Sigmoid colon (tissue), 4 donors: ENCODE results near the gene STK32A.

ENCODE experiments used
- EP300 ChIP-seq, 4 donors: sonication (generic); formaldehyde crosslinking; IDR thresholded peaks; one replicate each; pipeline ENCODE4 v1.6.1; 2017; ENCODE audit warnings: antibody characterized with exemption in 4 of 4
- POLR2A ChIP-seq, 2 donors: fragments of 450-650 bp; IDR thresholded peaks; one replicate each; pipeline ENCODE4 v1.6.1; 2016; ENCODE audit warnings: antibody characterized with exemption in 2 of 2, mild to moderate bottlenecking in 2 of 2, moderate library complexity in 2 of 2
- POLR2AphosphoS5 ChIP-seq, 4 donors: sonication (generic); formaldehyde crosslinking; IDR thresholded peaks; one replicate each; pipeline ENCODE4 v1.6.1; 2017; ENCODE audit warnings: antibody characterized with exemption in 4 of 4
- TF ChIP-seq, protein P1 (sequence below), 4 experiments: fragments of 450-650 bp in 3 of 4; fragments of 200-600 bp in 1 of 4; IDR thresholded peaks; one replicate each; pipeline ENCODE4 v1.5.1; 2016 to 2019; ENCODE audit warnings: antibody characterized with exemption in 4 of 4, mild to moderate bottlenecking in 3 of 4, moderate library complexity in 2 of 4

DNA sequence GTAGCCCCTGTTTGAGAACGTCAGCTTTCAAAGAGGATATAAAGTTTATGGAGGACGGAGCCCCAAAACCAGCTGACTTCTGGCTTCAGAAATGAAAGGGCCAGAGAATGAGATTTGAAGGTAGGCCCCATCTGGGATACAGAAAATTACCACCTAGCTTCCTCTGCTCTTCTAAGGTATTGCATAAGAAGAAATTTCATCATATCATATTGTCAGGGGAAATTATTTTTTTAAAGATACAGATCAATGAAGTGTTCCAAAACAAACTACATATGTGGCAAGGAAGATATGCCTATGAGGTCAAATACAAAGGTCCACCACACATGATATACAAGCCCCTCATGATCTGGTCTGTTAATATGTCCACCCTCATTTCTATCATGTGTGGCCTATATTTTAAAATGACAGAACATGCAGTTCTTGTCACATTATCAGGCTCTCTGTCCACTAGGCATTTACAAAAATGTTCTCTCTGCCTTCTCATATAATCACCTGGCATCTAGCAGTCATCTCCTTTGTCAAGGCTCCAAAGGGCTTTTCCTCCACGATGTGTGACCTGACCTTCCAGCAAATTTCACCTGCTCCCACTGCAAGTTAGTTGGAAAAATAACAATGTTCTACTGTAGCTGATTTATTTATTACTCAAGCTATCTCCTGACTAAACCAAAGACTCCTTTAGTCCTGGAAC is 192.0 kb downstream of the STK32A start:
- TF ChIP-seq EP300 (IDR thresholded peaks at IDR 0.05): no peak
- TF ChIP-seq POLR2AphosphoS5 (IDR thresholded peaks at IDR 0.05): no peak
- TF ChIP-seq, protein P1, sequence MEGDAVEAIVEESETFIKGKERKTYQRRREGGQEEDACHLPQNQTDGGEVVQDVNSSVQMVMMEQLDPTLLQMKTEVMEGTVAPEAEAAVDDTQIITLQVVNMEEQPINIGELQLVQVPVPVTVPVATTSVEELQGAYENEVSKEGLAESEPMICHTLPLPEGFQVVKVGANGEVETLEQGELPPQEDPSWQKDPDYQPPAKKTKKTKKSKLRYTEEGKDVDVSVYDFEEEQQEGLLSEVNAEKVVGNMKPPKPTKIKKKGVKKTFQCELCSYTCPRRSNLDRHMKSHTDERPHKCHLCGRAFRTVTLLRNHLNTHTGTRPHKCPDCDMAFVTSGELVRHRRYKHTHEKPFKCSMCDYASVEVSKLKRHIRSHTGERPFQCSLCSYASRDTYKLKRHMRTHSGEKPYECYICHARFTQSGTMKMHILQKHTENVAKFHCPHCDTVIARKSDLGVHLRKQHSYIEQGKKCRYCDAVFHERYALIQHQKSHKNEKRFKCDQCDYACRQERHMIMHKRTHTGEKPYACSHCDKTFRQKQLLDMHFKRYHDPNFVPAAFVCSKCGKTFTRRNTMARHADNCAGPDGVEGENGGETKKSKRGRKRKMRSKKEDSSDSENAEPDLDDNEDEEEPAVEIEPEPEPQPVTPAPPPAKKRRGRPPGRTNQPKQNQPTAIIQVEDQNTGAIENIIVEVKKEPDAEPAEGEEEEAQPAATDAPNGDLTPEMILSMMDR (IDR thresholded peaks at IDR 0.05): no peak
- no peak for TF ChIP-seq POLR2A (IDR thresholded peaks at IDR 0.05)
